ENCODE results near the gene TGFB1. TPM values are rescaled to one million over a fixed set of nuclear protein-coding genes. Genes with fewer than 3 reads are reported as not detected.

TGFB1 gene
- polyA plus RNA-seq, 1 donor (not counting 4 experiments of a cell fraction or from before 2014, with no cell fraction given): 5.8 TPM

GRCh38 chr19:41364524-41365391 lies 11.0 kb upstream of the TGFB1 start:
- Histone ChIP-seq H3K79me2 (ENCODE audit: control insufficient read depth, insufficient read depth, low read length) (peaks cover 12% of the 10 kb centered on the region), H3K4me1 (ENCODE audit: control insufficient read depth, extremely low read depth, insufficient read depth, low read length) (peaks cover 26% of the 10 kb centered on the region), H4K20me1 (ENCODE audit: control insufficient read depth, extremely low read depth, insufficient read depth, low read length) (no peaks in the 10 kb centered on the region), H2AFZ (ENCODE audit: control insufficient read depth, low read length) (peak overlapping the region; percentile 52), H3K27me3 (ENCODE audit: control insufficient read depth, extremely low read depth, insufficient read depth, low read length) (no peaks in the 10 kb centered on the region), H3K9ac (ENCODE audit: control insufficient read depth, extremely low read depth, insufficient read depth, low read length) (peak overlapping the region; percentile 91), H3K4me3 (ENCODE audit: control insufficient read depth in 2 of 3, extremely low read depth in 1 of 3, insufficient read depth in 2 of 3, low read depth in 1 of 3, low read length in 3 of 3) (peak overlapping the region; percentile 70 to 88 (median 74)), H3K9me3 (ENCODE audit: control insufficient read depth, low read depth, low read length) (no peaks in the 10 kb centered on the region), H3K36me3 (ENCODE audit: control insufficient read depth in 2 of 2, extremely low read depth in 1 of 2, insufficient read depth in 2 of 2, low read length in 2 of 2) (no peaks in the 10 kb centered on the region), H3K4me2 (ENCODE audit: control insufficient read depth, extremely low read depth, insufficient read depth, low read depth, low read length) (peak overlapping the region; percentile 91), H3K27ac (ENCODE audit: control insufficient read depth, insufficient read depth, low read length) (peak overlapping the region; percentile 82), H3K9me1 (ENCODE audit: control insufficient read depth, extremely low read depth, insufficient read depth, low read length) (peaks cover 2% of the 10 kb centered on the region)
- dilution Hi-C loops (cut with MboI; ENCODE audit: extremely low pct_ligation_motif_present, low sequenced_read_pairs): no loop called here
- no peak for FAIRE-seq
- DNase-seq (ENCODE audit: low read depth, low spot score): no peak
- no peak for TF ChIP-seq EZH2 (IDR thresholded peaks at IDR 0.05; ENCODE audit: low read length)
- TF ChIP-seq CTCF (optimal IDR thresholded peaks at IDR 0.05 in 1 of 3, IDR thresholded peaks at IDR 0.05 in 1 of 3, conservative IDR thresholded peaks at IDR 0.05 in 1 of 3; ENCODE audit: extremely low read depth in 1 of 3, insufficient read depth in 2 of 3, low read length in 3 of 3): no peak

GRCh38 chr19:41363753-41364523 lies 10.2 kb upstream of the TGFB1 start, which contains the start of gene B9D2:
Gene B9D2, minus strand, starts transcription at chr19:41364149. Its CDS starts 630 bp downstream, at chr19:41363519.
- dilution Hi-C loops (cut with MboI; ENCODE audit: extremely low pct_ligation_motif_present, low sequenced_read_pairs): no loop called here
- H3K4me2 ChIP-seq (ENCODE audit: control insufficient read depth, extremely low read depth, insufficient read depth, low read depth, low read length): peak within 1 kb of the TSS; percentile 91

More at GRCh38 chr19:41363753-41364523, 10.2 kb upstream of the TGFB1 start, which contains the start of gene B9D2:
- Histone ChIP-seq H3K36me3 (ENCODE audit: control insufficient read depth in 2 of 2, extremely low read depth in 1 of 2, insufficient read depth in 2 of 2, low read length in 2 of 2) (no peaks in the 10 kb centered on the region), H4K20me1 (ENCODE audit: control insufficient read depth, extremely low read depth, insufficient read depth, low read length) (no peaks in the 10 kb centered on the region), H3K27me3 (ENCODE audit: control insufficient read depth, extremely low read depth, insufficient read depth, low read length) (no peaks in the 10 kb centered on the region), H3K27ac (ENCODE audit: control insufficient read depth, insufficient read depth, low read length) (peak within 1 kb of the TSS; percentile 82), H2AFZ (ENCODE audit: control insufficient read depth, low read length) (peak within 1 kb of the TSS; percentile 83), H3K9ac (ENCODE audit: control insufficient read depth, extremely low read depth, insufficient read depth, low read length) (peak within 1 kb of the TSS; percentile 91), H3K9me3 (ENCODE audit: control insufficient read depth, low read depth, low read length) (no peaks in the 10 kb centered on the region), H3K4me3 (ENCODE audit: control insufficient read depth in 2 of 3, extremely low read depth in 1 of 3, insufficient read depth in 2 of 3, low read depth in 1 of 3, low read length in 3 of 3) (peak within 1 kb of the TSS; percentile 70 to 88 (median 74)), H3K9me1 (ENCODE audit: control insufficient read depth, extremely low read depth, insufficient read depth, low read length) (peaks cover 2% of the 10 kb centered on the region), H3K79me2 (ENCODE audit: control insufficient read depth, insufficient read depth, low read length) (peaks cover 10% of the 10 kb centered on the region), H3K4me1 (ENCODE audit: control insufficient read depth, extremely low read depth, insufficient read depth, low read length) (peaks cover 26% of the 10 kb centered on the region)
- DNase-seq (ENCODE audit: low read depth, low spot score): peak; percentile 97
- no peak for TF ChIP-seq EZH2 (IDR thresholded peaks at IDR 0.05; ENCODE audit: low read length)
- TF ChIP-seq CTCF (optimal IDR thresholded peaks at IDR 0.05 in 1 of 3, IDR thresholded peaks at IDR 0.05 in 1 of 3, conservative IDR thresholded peaks at IDR 0.05 in 1 of 3; ENCODE audit: extremely low read depth in 1 of 3, insufficient read depth in 2 of 3, low read length in 3 of 3): no peak
- FAIRE-seq: peak; percentile 78
